Measurements from ENCODE around the gene RNF223. TPM values are rescaled to one million over a fixed set of nuclear protein-coding genes. Genes with fewer than 3 reads are reported as not detected.

Gene RNF223
- total RNA-seq, 3 donors from 2014 or later = 1.3 to 7.5 (median 2.1) TPM

DNA sequence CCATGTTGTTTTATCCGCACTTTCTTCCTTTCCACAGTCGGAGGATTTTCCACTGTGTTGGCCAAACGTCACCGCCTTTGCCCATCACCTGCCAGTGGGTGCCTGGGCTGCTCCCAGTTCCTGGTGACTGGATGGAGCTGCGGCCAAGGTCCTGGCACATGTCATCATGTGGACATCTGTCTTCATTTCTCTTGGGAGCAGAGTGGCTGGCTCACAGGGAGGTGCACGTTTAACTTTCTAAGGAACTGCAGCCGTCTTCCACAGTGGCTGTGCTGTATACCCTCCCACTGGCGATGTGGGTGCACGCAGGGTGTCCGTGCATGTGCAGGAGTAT is 19.5 kb upstream of the RNF223 start:
- TF ChIP-seq, protein P1, sequence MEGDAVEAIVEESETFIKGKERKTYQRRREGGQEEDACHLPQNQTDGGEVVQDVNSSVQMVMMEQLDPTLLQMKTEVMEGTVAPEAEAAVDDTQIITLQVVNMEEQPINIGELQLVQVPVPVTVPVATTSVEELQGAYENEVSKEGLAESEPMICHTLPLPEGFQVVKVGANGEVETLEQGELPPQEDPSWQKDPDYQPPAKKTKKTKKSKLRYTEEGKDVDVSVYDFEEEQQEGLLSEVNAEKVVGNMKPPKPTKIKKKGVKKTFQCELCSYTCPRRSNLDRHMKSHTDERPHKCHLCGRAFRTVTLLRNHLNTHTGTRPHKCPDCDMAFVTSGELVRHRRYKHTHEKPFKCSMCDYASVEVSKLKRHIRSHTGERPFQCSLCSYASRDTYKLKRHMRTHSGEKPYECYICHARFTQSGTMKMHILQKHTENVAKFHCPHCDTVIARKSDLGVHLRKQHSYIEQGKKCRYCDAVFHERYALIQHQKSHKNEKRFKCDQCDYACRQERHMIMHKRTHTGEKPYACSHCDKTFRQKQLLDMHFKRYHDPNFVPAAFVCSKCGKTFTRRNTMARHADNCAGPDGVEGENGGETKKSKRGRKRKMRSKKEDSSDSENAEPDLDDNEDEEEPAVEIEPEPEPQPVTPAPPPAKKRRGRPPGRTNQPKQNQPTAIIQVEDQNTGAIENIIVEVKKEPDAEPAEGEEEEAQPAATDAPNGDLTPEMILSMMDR (IDR thresholded peaks at IDR 0.05) = no peak
- Histone ChIP-seq H3K4me3 (no peak overlapping the region), H3K4me1 (ENCODE audit: low read depth) (no peaks in the 10 kb centered on the region), H3K36me3 (ENCODE audit: low read depth) (no peaks in the 10 kb centered on the region), H3K9me3 (no peaks in the 10 kb centered on the region)
- DNase-seq (peak in 1 of 3 donors; percentile 28), ATAC-seq (no peak)
- intact Hi-C loops (cut with DNase I, micrococcal nuclease) = no loop called here

DNA sequence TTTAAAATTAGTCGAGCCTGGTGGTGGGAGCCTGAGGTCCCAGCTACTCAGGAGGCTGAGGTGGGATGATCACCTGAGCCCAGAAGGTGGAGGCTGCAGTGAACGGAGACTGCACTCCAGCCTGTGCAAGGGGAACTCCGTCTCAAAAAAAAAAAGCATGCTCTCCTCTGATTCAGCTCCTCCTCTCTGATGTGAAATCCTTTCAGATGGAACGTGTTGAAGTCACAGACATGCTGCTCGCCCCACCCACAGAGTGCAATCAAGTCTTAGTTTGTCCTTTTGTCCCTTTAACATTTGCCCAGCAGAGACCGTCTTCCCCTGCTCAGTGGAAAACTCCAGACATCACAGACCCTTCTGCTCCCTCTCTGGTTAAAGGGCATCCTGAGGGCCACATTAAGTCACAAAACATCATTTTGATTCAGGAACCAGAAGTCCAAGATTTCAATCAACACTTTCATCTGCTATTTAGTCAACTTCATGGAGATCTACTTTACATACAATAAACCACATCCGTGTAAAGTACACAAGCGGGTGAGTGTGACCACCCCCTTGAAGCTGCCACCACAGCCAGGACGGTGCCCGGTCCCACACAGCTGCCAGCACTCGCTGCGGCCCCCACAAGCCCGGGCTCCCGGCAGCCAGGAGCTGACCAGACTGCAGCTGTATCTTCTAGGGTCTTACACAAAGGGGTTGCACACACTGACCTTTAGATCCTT is 18.9 kb upstream of the RNF223 start:
- Histone ChIP-seq H3K4me1 (ENCODE audit: low read depth) (no peaks in the 10 kb centered on the region), H3K4me3 (no peak overlapping the region), H3K36me3 (ENCODE audit: low read depth) (no peaks in the 10 kb centered on the region), H3K9me3 (no peaks in the 10 kb centered on the region)
- peak in 1 of 3 donors; percentile 41 for DNase-seq
- intact Hi-C loops (cut with DNase I, micrococcal nuclease) = no loop called here
- no peak for ATAC-seq
- TF ChIP-seq, protein P1 (IDR thresholded peaks at IDR 0.05) = no peak

DNA sequence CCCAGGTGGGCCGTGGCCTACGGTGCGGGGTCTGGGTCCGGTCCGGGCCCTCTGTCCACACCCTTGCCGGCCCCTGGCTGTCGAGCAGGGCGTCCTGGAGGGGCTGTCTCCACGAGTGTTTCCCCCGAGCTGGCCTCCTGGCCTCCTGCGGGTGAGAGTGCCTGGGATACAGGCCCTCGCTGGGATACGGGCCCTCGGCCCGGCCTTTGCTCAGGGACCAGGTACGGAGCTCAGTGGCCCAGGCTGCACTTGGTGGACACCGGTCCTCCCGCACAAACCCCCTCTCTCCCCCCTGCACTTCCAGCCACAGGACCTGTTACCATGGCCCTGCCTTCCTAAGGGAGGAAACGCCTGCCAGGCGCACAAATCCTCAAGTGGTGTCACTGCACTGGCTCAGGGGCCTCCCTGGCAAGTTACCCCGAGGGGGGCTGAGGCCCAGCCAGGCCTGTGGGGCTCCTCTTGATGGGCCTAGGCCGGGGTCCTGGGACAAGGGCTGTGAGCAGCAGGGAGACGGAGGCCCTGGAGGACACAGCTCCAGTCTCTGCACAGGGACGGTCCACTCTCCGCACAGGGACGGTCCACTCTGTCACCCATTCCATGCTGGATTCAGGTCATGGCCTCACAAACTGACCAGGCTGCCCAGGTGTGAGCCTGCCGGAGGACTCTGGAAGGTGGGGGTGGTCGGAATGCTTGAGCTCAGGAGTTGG is 18.2 kb upstream of the RNF223 start:
- DNase-seq (peak in 1 of 3 donors; percentile 49), ATAC-seq (no peak)
- Histone ChIP-seq H3K4me1 (ENCODE audit: low read depth) (no peaks in the 10 kb centered on the region), H3K36me3 (ENCODE audit: low read depth) (no peaks in the 10 kb centered on the region), H3K9me3 (no peaks in the 10 kb centered on the region), H3K4me3 (no peak overlapping the region)
- intact Hi-C loops (cut with DNase I, micrococcal nuclease) = no loop called here
- TF ChIP-seq, protein P1 (IDR thresholded peaks at IDR 0.05) = no peak

GRCh38 chr1:1091344-1092148 is 17.4 kb upstream of the RNF223 start:
- Histone ChIP-seq H3K36me3 (ENCODE audit: low read depth) (no peaks in the 10 kb centered on the region), H3K4me3 (no peak overlapping the region), H3K4me1 (ENCODE audit: low read depth) (no peaks in the 10 kb centered on the region), H3K9me3 (no peaks in the 10 kb centered on the region)
- ATAC-seq (peak; percentile 43), DNase-seq (peak in 1 of 3 donors; percentile 39)
- intact Hi-C loops (cut with DNase I, micrococcal nuclease) = no loop called here
- TF ChIP-seq, protein P1 (IDR thresholded peaks at IDR 0.05) = no peak

- no peak for ATAC-seq
- peak in 1 of 3 donors; percentile 51 for DNase-seq
- no peak overlapping the region for H3K4me3 ChIP-seq
Observed at GRCh38 chr1:1090424-1091343, 16.6 kb upstream of the RNF223 start.

More at GRCh38 chr1:1090424-1091343, 16.6 kb upstream of the RNF223 start:
- intact Hi-C loops (cut with DNase I, micrococcal nuclease) = no loop called here
- Histone ChIP-seq H3K9me3 (no peaks in the 10 kb centered on the region), H3K4me1 (ENCODE audit: low read depth) (no peaks in the 10 kb centered on the region), H3K36me3 (ENCODE audit: low read depth) (no peaks in the 10 kb centered on the region)
- TF ChIP-seq, protein P1 (IDR thresholded peaks at IDR 0.05) = no peak

Data from mucosa of descending colon (tissue), 3 donors.